HG03095 (cell line): ENCODE data around the gene SDR9C7.
"Not testable (repeated sequence)": the region's sequence is repeated elsewhere in the genome, so short reads cannot be mapped to it uniquely, and the experiment has no call there.

Source experiments
- ATAC-seq: cut with Tn5 transposase; IDR thresholded peaks from one replicate; pipeline ENCODE4 v1.9.1; 2021; ENCODE audit warnings: moderate library complexity; ENCODE audit not compliant: unreplicated experiment

SDR9C7 gene

DNA sequence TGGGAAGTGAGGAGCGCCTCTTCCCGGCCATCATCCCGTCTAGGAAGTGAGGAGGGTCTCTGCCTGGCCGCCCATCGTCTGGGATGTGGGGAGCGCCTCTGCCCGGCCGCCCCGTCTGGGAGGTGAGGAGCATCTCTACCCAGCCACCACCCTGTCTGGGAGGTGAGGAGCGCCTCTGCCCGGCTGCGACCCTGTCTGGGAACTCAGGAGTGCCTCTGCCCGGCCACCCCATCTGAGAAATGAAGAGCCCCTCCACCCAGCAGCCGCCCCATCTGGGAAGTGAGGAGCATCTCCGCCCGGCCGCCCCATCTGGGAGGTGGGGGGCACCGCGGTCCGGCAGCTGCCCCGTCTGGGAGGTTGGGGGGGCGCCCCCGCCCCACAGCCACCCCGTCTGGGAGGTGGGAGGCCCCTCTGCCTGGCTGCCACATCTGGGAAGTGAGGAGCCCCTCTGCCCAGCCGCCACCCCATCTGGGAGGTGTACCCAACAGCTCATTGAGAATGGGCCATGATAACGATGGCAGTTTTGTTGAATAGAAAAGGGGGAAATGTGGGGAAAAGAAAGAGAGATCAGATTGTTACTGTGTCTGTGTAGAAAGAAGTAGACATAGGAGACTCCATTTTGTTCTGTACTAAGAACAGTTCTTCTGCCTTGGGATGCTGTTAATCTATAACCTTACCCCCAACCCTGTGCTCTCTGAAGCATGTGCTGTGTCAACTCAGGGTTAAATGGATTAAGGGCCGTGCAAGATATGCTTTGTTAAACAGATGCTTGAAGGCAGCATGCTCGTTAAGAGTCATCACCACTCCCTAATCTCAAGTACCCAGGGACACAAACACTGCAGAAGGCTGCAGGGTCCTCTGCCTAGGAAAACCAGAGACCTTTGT is 54.7 kb downstream of the SDR9C7 start:
- ATAC-seq: not testable (repeated sequence)

DNA sequence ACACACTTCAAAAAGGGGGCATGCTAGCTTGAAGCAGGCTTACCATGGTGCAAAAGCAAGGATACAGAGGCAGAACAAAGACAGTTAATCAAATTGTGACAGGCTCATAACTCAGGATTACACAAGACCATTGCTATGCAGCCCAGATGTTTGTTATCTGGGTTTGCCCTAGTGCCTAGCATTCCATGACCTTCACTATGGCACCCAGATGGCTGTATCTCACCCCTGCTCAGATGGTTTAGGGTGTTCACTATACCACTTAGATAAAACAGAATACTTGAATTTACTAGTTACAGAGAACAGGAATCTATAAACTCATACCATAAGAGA is 56.2 kb downstream of the SDR9C7 start:
- ATAC-seq: no peak

DNA sequence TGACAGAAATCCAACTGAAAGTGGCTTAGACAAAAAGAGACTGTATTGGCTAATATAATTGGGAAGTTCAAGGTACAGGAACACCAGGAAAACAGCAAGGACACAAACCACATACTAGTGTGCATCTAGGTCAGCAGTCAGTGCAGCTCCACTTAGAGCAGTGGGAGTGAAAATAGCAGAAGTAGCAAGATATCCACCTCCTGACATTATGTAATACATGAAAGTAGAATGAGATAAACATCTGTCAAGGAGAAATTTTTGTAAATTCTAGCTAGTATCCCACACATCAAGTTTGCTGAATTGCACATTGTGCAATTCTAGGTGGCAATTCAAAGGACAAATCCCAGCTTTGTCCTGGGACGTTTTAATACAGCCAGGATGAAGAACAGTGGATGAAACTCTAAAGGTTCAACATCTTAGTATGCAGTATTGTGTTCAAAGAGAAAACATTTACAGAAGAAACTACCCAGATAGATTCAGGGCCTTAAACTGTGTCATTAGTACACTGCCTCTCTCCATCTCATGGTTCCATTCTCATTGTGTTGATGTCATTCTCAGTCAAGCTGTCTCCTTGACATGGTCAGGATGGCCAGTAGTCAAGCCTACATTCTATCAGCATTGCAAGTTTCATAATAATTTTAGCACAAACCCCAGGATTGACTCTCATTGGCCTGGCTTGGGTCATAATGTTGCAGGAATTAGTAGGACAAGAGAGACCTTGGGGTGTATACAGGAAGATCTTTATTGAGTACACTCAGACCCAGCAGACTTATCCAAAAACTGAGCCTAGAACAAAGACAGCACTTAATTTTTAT is 56.8 kb downstream of the SDR9C7 start:
- ATAC-seq: no peak

DNA sequence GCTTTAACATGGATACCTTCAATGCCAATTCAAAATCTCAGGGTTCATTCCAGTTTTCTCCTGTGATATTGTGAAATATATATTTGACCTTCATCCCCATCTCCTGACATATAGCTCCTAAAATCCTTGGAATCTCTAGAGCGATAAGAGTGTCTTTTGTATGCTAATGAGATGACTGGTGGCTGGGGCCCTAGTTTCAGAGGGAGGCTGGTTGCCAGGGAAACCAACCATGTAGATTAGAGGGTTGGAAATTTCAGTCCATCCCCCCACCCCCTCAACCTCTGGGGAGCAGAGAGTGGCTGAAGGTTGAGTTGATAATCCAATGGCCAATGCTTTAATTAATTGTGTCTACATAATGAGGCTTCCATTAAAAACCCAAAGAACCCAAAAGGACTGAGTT is 59.4 kb downstream of the SDR9C7 start:
- ATAC-seq: no peak

DNA sequence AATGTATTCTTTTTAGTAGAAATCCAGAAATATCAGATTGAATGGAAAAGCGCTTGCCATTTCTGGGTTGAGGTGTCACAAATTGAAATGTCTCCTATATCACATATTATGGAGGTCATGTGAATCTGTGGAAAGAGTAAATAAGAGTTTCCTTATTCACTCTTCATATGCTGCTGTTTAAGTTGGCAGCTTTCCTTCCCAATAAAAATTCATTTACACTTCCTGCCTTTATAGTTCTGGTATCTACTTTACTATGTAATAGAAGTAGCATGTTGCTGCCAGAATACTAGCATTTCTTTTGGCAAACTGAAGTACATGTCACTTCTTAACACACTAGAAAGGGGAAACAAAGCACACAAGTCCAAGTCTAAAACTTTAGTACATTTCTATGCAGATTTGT is 60.8 kb downstream of the SDR9C7 start:
- no peak for ATAC-seq
